CD4-positive, alpha-beta memory T cell (primary cell): ENCODE measurements around the gene ARSJ. TPM values are rescaled to one million over a fixed set of nuclear protein-coding genes. Genes with fewer than 3 reads are reported as not detected.
A peak's percentile ranks its signal among the peaks of the same experiment; 100 is the strongest.

Experiments
- CTCF ChIA-PET: fragments of 350-600 bp; sonication (Branson Sonifier 250); formaldehyde crosslinking; loops from one replicate; lab custom pipeline; 2021; ENCODE audit warnings: inconsistent platforms; ENCODE audit not compliant: partially characterized antibody; lab: Charles Lee
- POLR2A ChIA-PET: fragments of 350-600 bp; sonication (Branson Sonifier 250); formaldehyde crosslinking; loops from one replicate; lab custom pipeline; 2021; ENCODE audit not compliant: partially characterized antibody; lab: Charles Lee
- DNase-seq, 5 donors: peaks; one replicate each; pipeline versions ENCODE4 v3.0.0 to v3.0.0-alpha.2; 2020 to 2022; ENCODE audit warnings: mixed read lengths in 1 of 5
- H3K27ac ChIP-seq: one replicate; pipeline ENCODE4 v1.7.0; 2013; ENCODE audit warnings: low read depth, low read length
- H3K27me3 ChIP-seq: 2 replicates; pipeline ENCODE4 v1.7.0; 2013; ENCODE audit warnings: mild to moderate bottlenecking, low read length, moderate library complexity; ENCODE audit not compliant: insufficient read depth
- H3K36me3 ChIP-seq: 2 replicates; pipeline ENCODE4 v1.7.0; 2013; ENCODE audit warnings: mild to moderate bottlenecking, low read length, moderate library complexity; ENCODE audit not compliant: insufficient read depth
- H3K4me1 ChIP-seq: 2 replicates; pipeline ENCODE4 v1.7.0; 2013; ENCODE audit warnings: mild to moderate bottlenecking, low read length, moderate library complexity; ENCODE audit not compliant: insufficient read depth
- H3K4me3 ChIP-seq, 2 donors: one replicate each; pipeline ENCODE4 v1.7.0; 2013; ENCODE audit warnings: low read length in 2 of 2, mild to moderate bottlenecking in 1 of 2
- H3K9me3 ChIP-seq, 2 donors: one replicate each; pipeline ENCODE4 v1.7.0; 2013; ENCODE audit warnings: low read length in 2 of 2, control low read depth in 1 of 2; ENCODE audit not compliant: control insufficient read depth in 1 of 2
- H3K27ac Mint-ChIP-seq, 7 donors: one replicate each; pipeline ENCODE4 v1.8.0; 2020 to 2021; ENCODE audit warnings: mixed read lengths in 7 of 7, mild to moderate bottlenecking in 6 of 7, inconsistent platforms in 3 of 7, moderate library complexity in 3 of 7
- H3K27me3 Mint-ChIP-seq, 2 donors: one replicate each; pipeline ENCODE4 v1.8.0; 2020 to 2021; ENCODE audit warnings: mixed read lengths in 2 of 2
- H3K36me3 Mint-ChIP-seq, 2 donors: one replicate each; pipeline ENCODE4 v1.8.0; 2020 to 2021; ENCODE audit warnings: mixed read lengths in 2 of 2, inconsistent platforms in 1 of 2, mild to moderate bottlenecking in 1 of 2
- H3K4me1 Mint-ChIP-seq, 4 donors: one replicate each; pipeline ENCODE4 v1.8.0; 2020 to 2021; ENCODE audit warnings: mixed read lengths in 4 of 4, mild to moderate bottlenecking in 1 of 4
- H3K4me3 Mint-ChIP-seq, 8 donors: one replicate each; pipeline ENCODE4 v1.8.0; 2020 to 2021; ENCODE audit warnings: mixed read lengths in 8 of 8, mild to moderate bottlenecking in 7 of 8, moderate library complexity in 6 of 8, inconsistent platforms in 3 of 8
- H3K9me3 Mint-ChIP-seq, 8 donors: one replicate each; pipeline ENCODE4 v1.8.0; 2020 to 2021; ENCODE audit warnings: mixed read lengths in 8 of 8, mild to moderate bottlenecking in 5 of 8, inconsistent platforms in 3 of 8, moderate library complexity in 1 of 8
- intact Hi-C: fragments of 100-400 bp; cut with micrococcal nuclease; formaldehyde crosslinking; loops from one replicate; pipeline ENCODE4 v1.15.1; 2023
- polyA plus RNA-seq, 2 donors: library from polyadenylated mRNA; unstranded; fragments of 300-500 nt; fragmentation: Illumina TruSeq; gene quantifications; one replicate each; pipeline ENCODE4 v1.2.3, GENCODE V29; 2021
- total RNA-seq, 2 experiments: library from RNA; stranded (reverse); gene quantifications; one replicate each; pipeline ENCODE4 v1.2.3, GENCODE V29; 2021

Gene ARSJ
- total and polyA plus RNA-seq, 4 experiments from 2014 or later: 0.15 to 0.17 (median 0.15) TPM; not detected in 1

DNA sequence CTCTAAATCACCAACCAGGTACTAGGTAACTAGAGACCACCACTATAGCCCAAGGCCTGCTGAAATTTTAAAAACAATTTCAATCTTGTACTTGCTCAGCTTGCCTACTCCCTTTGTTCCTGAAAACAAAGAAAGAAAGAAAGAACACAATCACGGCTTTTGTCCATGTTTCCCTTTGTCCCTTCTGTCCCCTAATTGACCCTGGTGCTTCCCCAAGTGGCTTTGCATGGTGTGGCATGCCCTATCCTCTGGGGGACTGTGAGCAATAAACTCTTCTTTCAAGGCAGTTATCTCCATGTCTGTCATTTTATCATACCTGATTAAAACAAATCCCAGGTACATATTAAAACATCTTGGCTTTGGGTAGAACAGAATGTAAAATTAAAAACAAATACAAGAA lies 94.8 kb downstream of the ARSJ start:
- Histone ChIP-seq H3K27me3 (no peaks in the 10 kb centered on the region), H3K4me1 (no peaks in the 10 kb centered on the region), H3K4me3 (no peak overlapping the region), H3K36me3 (no peaks in the 10 kb centered on the region), H3K27ac (no peak overlapping the region), H3K9me3 (no peaks in the 10 kb centered on the region)
- Mint-ChIP-seq H3K27me3 (no peaks in the 10 kb centered on the region), H3K9me3 (peaks cover 0 to 4% (median 0%) of the 10 kb centered on the region in 8 donors), H3K36me3 (no peaks in the 10 kb centered on the region), H3K4me3 (peak overlapping the region in 1 of 8 donors; percentile 10), H3K27ac (no peak overlapping the region), H3K4me1 (peaks cover 0 to 6% (median 2%) of the 10 kb centered on the region in 4 donors)
- intact Hi-C loops: no loop called here
- ChIA-PET POLR2A (no interaction called here), CTCF (interaction anchor here (0.8 kb wide), 1 partner anchor 17 kb away, joined by 3 read pairs; no protein-coding TSS in a partner anchor)
- no peak for DNase-seq

DNA sequence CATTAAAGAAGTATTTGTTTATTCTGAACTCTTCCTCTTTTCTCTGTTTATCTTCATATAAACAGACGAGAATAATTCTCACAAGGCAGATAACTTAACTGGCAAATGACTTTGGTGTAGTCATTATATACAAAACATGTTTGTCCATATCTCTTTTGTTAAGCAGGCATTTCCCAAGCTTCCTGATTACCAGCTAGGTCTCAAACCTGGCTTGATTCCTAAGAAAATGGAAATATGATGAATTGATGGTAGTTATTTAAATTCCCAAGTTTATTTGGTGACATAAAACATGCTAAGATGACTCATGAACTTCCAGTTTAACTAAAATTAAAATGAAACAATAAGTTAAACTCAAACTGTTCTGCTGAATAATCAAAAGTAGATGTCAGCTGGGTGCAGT lies 96.8 kb downstream of the ARSJ start:
- H3K4me1 Mint-ChIP-seq: peaks cover 5 to 10% (median 5%) of the 10 kb centered on the region in 4 donors
- POLR2A ChIA-PET: no interaction called here
- CTCF ChIA-PET: interaction anchor here (1.1 kb wide), 1 partner anchor 9 kb away, joined by 3 read pairs; no protein-coding TSS in a partner anchor

DNA sequence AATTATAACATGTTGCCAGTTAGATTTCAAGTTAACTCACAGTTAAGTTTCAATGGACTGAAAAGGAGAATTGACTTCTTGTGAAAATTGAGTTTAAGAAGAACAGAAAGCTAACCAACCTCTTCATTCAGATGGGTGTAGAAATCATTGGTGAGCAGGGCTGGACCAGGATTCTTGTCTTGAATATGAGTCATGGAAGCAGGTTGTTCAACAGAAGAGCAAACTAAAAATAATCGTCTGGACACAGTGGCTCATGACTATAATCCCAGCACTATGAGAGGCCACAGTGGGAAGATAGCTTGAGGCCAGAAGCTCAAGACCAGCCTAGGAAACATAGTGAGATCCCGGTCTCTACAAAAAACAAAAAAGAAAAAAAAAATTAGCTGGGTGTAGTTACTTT lies 98.2 kb downstream of the ARSJ start:
- H3K27me3 Mint-ChIP-seq: no peaks in the 10 kb centered on the region
- peaks cover 0 to 4% (median 0%) of the 10 kb centered on the region in 8 donors for H3K9me3 Mint-ChIP-seq
- H3K4me1 ChIP-seq: no peaks in the 10 kb centered on the region
- no peaks in the 10 kb centered on the region for H3K27me3 ChIP-seq
- no peak overlapping the region for H3K27ac Mint-ChIP-seq
- no peak overlapping the region for H3K4me3 Mint-ChIP-seq
- intact Hi-C loops: no loop called here
- POLR2A ChIA-PET: no interaction called here
- H3K9me3 ChIP-seq: no peaks in the 10 kb centered on the region
- peaks cover 5 to 10% (median 5%) of the 10 kb centered on the region in 4 donors for H3K4me1 Mint-ChIP-seq
- H3K4me3 ChIP-seq: no peak overlapping the region
- H3K27ac ChIP-seq: no peak overlapping the region
- H3K36me3 Mint-ChIP-seq: no peaks in the 10 kb centered on the region
- H3K36me3 ChIP-seq: no peaks in the 10 kb centered on the region
- CTCF ChIA-PET: interaction anchor here (1.3 to 1.4 kb wide), 2 partner anchors 9 to 27 kb away, joined by 3 to 4 read pairs; no protein-coding TSS in a partner anchor
- no peak for DNase-seq

More for the DNA sequence above, 96.8 kb downstream of the ARSJ start:
- no peaks in the 10 kb centered on the region for H3K9me3 ChIP-seq
- H3K27me3 ChIP-seq: no peaks in the 10 kb centered on the region
- no peak overlapping the region for H3K27ac ChIP-seq
- no peaks in the 10 kb centered on the region for H3K4me1 ChIP-seq
- Mint-ChIP-seq H3K4me3 (no peak overlapping the region), H3K27me3 (no peaks in the 10 kb centered on the region), H3K9me3 (peaks cover 0 to 4% (median 0%) of the 10 kb centered on the region in 8 donors), H3K27ac (no peak overlapping the region), H3K36me3 (no peaks in the 10 kb centered on the region)
- intact Hi-C loops: no loop called here
- no peak overlapping the region for H3K4me3 ChIP-seq
- DNase-seq: no peak
- H3K36me3 ChIP-seq: no peaks in the 10 kb centered on the region

DNA sequence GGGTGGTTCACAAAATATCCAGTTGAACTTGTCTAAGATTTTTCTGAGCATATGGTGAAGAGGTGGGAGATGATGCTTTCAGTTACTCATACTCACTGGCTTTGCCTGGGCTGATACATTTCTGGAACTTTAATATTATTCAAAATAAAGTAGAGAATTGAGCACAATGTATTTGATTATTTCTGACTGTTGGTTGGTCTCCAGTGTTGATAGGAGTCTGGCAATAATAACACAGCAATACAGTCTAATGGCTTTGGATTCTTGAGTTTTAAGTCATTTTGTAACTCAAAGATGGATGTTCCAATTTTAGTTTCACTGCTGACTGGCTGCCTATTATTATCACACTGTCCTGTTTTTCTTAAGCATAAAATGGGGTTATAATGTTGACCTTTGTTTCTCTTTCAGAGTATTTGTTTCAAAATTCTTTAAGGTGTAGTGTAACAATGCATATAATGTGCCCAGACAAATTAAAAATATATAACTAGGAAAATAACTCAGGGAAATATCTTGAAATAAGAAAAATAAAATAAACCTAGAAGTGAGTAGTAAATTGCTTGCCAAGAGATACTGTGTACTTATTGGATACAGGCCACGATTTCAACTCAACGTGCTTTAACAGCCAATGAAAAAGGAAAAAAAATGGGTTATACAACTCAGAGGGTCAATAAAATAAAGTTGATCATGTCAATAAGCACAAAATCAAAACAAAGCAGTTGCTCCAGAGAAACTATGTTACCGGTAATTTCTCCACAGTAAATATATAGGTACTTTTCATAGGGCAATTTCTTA lies 99.0 kb downstream of the ARSJ start:
- Histone ChIP-seq H3K9me3 (no peaks in the 10 kb centered on the region), H3K27ac (no peak overlapping the region), H3K27me3 (no peaks in the 10 kb centered on the region), H3K36me3 (no peaks in the 10 kb centered on the region), H3K4me1 (no peaks in the 10 kb centered on the region), H3K4me3 (no peak overlapping the region)
- no peak overlapping the region for H3K4me3 Mint-ChIP-seq
- H3K27ac Mint-ChIP-seq: no peak overlapping the region
- H3K36me3 Mint-ChIP-seq: no peaks in the 10 kb centered on the region
- DNase-seq: no peak
- intact Hi-C loops: no loop called here
- POLR2A ChIA-PET: no interaction called here
- H3K9me3 Mint-ChIP-seq: peaks cover 0 to 3% (median 0%) of the 10 kb centered on the region in 8 donors
- CTCF ChIA-PET: interaction anchor here (1.3 to 1.4 kb wide), 2 partner anchors 9 to 28 kb away, joined by 3 to 4 read pairs; no protein-coding TSS in a partner anchor
- H3K4me1 Mint-ChIP-seq: peaks cover 2 to 10% (median 5%) of the 10 kb centered on the region in 4 donors
- no peaks in the 10 kb centered on the region for H3K27me3 Mint-ChIP-seq

DNA sequence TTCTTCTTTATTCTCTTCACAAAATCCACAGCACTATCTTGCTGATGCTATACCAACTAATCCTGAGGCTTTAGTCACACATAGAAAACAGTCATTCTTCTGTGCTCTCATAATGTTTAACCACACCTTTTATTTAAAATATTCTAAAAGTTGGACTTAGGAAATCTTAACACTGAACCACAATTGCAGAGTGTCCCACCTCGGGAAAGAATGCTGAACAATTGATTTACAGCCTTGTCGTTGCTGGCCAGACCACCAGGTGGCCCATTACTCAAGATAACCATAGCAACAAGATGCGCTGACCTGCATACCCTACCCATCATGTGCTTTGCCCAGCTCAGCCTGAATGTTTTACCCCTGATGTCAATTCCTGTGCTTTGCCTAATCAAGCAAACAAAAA lies 100.8 kb downstream of the ARSJ start:
- Histone ChIP-seq H3K4me1 (no peaks in the 10 kb centered on the region), H3K27me3 (no peaks in the 10 kb centered on the region), H3K4me3 (no peak overlapping the region), H3K27ac (no peak overlapping the region), H3K36me3 (no peaks in the 10 kb centered on the region), H3K9me3 (no peaks in the 10 kb centered on the region)
- H3K9me3 Mint-ChIP-seq: no peaks in the 10 kb centered on the region
- H3K4me3 Mint-ChIP-seq: no peak overlapping the region
- ChIA-PET CTCF (interaction anchor here (1.2 kb wide), 1 partner anchor 22 kb away, joined by 3 read pairs; no protein-coding TSS in a partner anchor), POLR2A (no interaction called here)
- no peak overlapping the region for H3K27ac Mint-ChIP-seq
- H3K36me3 Mint-ChIP-seq: no peaks in the 10 kb centered on the region
- intact Hi-C loops: loop anchor here (2.0 kb wide), 1 partner anchor 30 kb away; no protein-coding TSS in a partner anchor
- H3K4me1 Mint-ChIP-seq: peaks cover 0 to 9% (median 5%) of the 10 kb centered on the region in 4 donors
- DNase-seq: no peak
- H3K27me3 Mint-ChIP-seq: no peaks in the 10 kb centered on the region

DNA sequence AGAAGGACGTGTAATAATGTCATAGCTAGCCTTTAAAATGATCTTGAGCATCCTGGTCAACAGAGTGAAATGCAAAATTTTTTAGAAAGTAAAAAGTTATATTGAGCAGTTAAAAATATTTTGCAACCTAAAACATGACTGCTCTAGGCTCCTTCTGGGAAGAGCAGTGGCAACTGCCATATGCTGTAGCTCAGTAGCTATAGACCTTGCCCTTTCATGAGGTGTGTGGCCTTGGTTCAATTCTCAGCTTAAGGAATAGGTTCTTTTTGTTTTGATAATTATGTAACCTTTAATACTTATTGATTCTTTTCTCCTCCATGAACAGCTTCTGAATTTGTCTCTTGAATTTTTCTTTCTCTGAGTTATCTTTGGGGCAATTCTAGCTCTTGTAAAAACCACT lies 105.0 kb downstream of the ARSJ start:
- Histone ChIP-seq H3K36me3 (no peaks in the 10 kb centered on the region), H3K9me3 (no peaks in the 10 kb centered on the region), H3K27ac (no peak overlapping the region), H3K4me1 (peaks cover 5% of the 10 kb centered on the region), H3K4me3 (no peak overlapping the region), H3K27me3 (no peaks in the 10 kb centered on the region)
- intact Hi-C loops: no loop called here
- H3K27ac Mint-ChIP-seq: no peak overlapping the region
- ChIA-PET POLR2A (no interaction called here), CTCF (interaction anchor here (1.2 to 1.6 kb wide), 4 partner anchors 14 to 478 kb away, joined by 3 to 4 read pairs (median 4); no protein-coding TSS in a partner anchor)
- peaks cover 0 to 8% (median 4%) of the 10 kb centered on the region in 8 donors for H3K9me3 Mint-ChIP-seq
- no peaks in the 10 kb centered on the region for H3K27me3 Mint-ChIP-seq
- peaks cover 5 to 16% (median 12%) of the 10 kb centered on the region in 4 donors for H3K4me1 Mint-ChIP-seq
- H3K36me3 Mint-ChIP-seq: no peaks in the 10 kb centered on the region
- H3K4me3 Mint-ChIP-seq: no peak overlapping the region
- no peak for DNase-seq

DNA sequence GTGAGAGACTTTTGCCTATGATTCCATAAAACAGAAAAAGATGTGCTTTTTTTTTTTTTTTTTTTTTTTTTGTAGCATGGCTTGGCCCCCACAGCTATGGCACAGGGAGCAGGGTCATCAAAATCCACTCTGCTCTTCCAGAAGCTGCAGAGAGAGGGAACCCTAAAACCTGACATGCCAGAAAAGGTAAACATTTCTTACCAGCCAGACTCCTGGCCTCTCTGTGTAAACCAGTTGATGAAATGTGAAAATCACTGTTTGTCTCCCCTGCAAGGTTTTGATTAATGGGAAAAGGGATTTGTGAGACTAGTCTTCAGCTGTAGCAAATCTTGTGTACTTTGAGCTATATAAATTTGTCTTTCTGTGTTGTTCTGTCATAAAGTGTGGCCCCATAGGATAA lies 105.9 kb downstream of the ARSJ start:
- Mint-ChIP-seq H3K36me3 (no peaks in the 10 kb centered on the region), H3K27ac (no peak overlapping the region), H3K4me1 (peaks cover 5 to 11% (median 9%) of the 10 kb centered on the region in 4 donors), H3K4me3 (no peak overlapping the region), H3K27me3 (no peaks in the 10 kb centered on the region), H3K9me3 (peaks cover 0 to 11% (median 4%) of the 10 kb centered on the region in 8 donors)
- Histone ChIP-seq H3K27ac (no peak overlapping the region), H3K4me1 (peaks cover 5% of the 10 kb centered on the region), H3K27me3 (no peaks in the 10 kb centered on the region), H3K36me3 (no peaks in the 10 kb centered on the region), H3K9me3 (no peaks in the 10 kb centered on the region), H3K4me3 (no peak overlapping the region)
- POLR2A ChIA-PET: no interaction called here
- CTCF ChIA-PET: interaction anchor here (0.6 to 1.4 kb wide), 7 partner anchors 10 to 403 kb away, joined by 3 to 4 read pairs (median 4); no protein-coding TSS in a partner anchor
- intact Hi-C loops: no loop called here
- DNase-seq: no peak
